Gastroesophageal sphincter (tissue), 3 donors: ENCODE results near the gene RAD9A.

Experiments
- POLR2A ChIP-seq, 2 donors: fragments of 450-650 bp; IDR thresholded peaks; one replicate each; pipeline ENCODE4 v1.6.1; 2017; ENCODE audit warnings: antibody characterized with exemption in 2 of 2, mild to moderate bottlenecking in 2 of 2, moderate library complexity in 1 of 2
- POLR2AphosphoS5 ChIP-seq: sonication (generic); formaldehyde crosslinking; IDR thresholded peaks from one replicate; pipeline ENCODE4 v1.6.1; 2017; ENCODE audit warnings: antibody characterized with exemption
- TF ChIP-seq, protein P1 (sequence below), 4 experiments: fragments of 200-600 bp in 2 of 4; fragments of 450-650 bp in 2 of 4; sonication (generic) in 1 of 4; IDR thresholded peaks; one replicate each; pipeline ENCODE4 v1.5.1; 2017 to 2019; ENCODE audit warnings: antibody characterized with exemption in 4 of 4, mild to moderate bottlenecking in 2 of 4, moderate library complexity in 2 of 4

DNA sequence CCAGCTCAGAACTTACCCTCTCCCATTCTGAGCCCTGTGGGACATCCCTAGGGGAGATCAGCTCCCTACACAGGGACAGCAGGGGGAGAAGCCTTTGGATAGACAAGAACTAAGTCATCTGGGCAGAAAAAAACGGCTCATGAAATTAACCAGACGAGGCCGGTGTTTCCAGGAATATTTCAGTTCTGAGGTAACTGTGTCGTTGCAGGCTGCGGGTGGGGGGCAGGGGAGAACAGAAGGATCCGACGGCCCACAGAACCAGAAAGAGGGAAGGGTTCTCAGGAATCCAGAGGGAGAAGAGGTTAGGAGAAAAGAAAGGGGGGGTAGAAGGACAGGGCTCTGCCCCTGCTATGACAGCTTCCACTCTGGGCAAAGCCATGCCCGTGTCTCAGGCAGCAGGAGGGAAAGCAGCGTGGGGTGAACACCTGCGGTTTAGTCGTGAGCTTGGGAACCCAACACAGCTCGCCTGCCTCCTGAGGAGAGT lies 21.9 kb upstream of the RAD9A start:
- TF ChIP-seq POLR2A (IDR thresholded peaks at IDR 0.05) (no peak), POLR2AphosphoS5 (peak; percentile 86)
- TF ChIP-seq, protein P1, sequence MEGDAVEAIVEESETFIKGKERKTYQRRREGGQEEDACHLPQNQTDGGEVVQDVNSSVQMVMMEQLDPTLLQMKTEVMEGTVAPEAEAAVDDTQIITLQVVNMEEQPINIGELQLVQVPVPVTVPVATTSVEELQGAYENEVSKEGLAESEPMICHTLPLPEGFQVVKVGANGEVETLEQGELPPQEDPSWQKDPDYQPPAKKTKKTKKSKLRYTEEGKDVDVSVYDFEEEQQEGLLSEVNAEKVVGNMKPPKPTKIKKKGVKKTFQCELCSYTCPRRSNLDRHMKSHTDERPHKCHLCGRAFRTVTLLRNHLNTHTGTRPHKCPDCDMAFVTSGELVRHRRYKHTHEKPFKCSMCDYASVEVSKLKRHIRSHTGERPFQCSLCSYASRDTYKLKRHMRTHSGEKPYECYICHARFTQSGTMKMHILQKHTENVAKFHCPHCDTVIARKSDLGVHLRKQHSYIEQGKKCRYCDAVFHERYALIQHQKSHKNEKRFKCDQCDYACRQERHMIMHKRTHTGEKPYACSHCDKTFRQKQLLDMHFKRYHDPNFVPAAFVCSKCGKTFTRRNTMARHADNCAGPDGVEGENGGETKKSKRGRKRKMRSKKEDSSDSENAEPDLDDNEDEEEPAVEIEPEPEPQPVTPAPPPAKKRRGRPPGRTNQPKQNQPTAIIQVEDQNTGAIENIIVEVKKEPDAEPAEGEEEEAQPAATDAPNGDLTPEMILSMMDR (IDR thresholded peaks at IDR 0.05), result no peak
